Neural crest cell (in vitro differentiated cells): ENCODE measurements around the gene RBMS3. TPM values are rescaled to one million over a fixed set of nuclear protein-coding genes. Genes with fewer than 3 reads are reported as not detected.

Experiments used
- DNase-seq: peaks from one replicate; pipeline ENCODE4 v3.0.0; 2021; ENCODE audit warnings: low read depth, mixed read lengths, low spot score
- H3K27ac Mint-ChIP-seq: one replicate; pipeline ENCODE4 v1.8.0; 2021; ENCODE audit warnings: mild to moderate bottlenecking, mixed read lengths; ENCODE audit not compliant: unreplicated experiment
- H3K27me3 Mint-ChIP-seq: 2 replicates; pipeline ENCODE4 v1.8.0; 2021; ENCODE audit warnings: low read depth, mild to moderate bottlenecking, mixed read lengths
- H3K36me3 Mint-ChIP-seq: 2 replicates; pipeline ENCODE4 v1.8.0; 2021; ENCODE audit warnings: low read depth, mild to moderate bottlenecking, mixed read lengths
- H3K4me1 Mint-ChIP-seq: 2 replicates; pipeline ENCODE4 v1.8.0; 2021; ENCODE audit warnings: mixed read lengths
- H3K4me3 Mint-ChIP-seq: one replicate; pipeline ENCODE4 v1.8.0; 2021; ENCODE audit warnings: mild to moderate bottlenecking, mixed read lengths
- H3K9me3 Mint-ChIP-seq: 2 replicates; pipeline ENCODE4 v1.8.0; 2021; ENCODE audit warnings: mixed read lengths
- total RNA-seq: library from RNA; stranded (reverse); gene quantifications from 2 replicates; pipeline ENCODE4 v1.2.1, GENCODE V29; 2021
- TF ChIP-seq, protein P1 (sequence below): fragments of 200-600 bp; sonication (generic); conservative IDR thresholded peaks from 2 replicates; pipeline ENCODE4 v1.5.0; 2021; ENCODE audit warnings: antibody characterized with exemption, mild to moderate bottlenecking

Gene RBMS3
- total RNA-seq, 1 donor from 2014 or later: 35.4 TPM

GRCh38 chr3:29438580-29438979 is 157.7 kb downstream of the RBMS3 start:
- H3K4me3 Mint-ChIP-seq: no peak overlapping the region
- H3K27ac Mint-ChIP-seq: peak overlapping the region; percentile 46
- TF ChIP-seq, protein P1, sequence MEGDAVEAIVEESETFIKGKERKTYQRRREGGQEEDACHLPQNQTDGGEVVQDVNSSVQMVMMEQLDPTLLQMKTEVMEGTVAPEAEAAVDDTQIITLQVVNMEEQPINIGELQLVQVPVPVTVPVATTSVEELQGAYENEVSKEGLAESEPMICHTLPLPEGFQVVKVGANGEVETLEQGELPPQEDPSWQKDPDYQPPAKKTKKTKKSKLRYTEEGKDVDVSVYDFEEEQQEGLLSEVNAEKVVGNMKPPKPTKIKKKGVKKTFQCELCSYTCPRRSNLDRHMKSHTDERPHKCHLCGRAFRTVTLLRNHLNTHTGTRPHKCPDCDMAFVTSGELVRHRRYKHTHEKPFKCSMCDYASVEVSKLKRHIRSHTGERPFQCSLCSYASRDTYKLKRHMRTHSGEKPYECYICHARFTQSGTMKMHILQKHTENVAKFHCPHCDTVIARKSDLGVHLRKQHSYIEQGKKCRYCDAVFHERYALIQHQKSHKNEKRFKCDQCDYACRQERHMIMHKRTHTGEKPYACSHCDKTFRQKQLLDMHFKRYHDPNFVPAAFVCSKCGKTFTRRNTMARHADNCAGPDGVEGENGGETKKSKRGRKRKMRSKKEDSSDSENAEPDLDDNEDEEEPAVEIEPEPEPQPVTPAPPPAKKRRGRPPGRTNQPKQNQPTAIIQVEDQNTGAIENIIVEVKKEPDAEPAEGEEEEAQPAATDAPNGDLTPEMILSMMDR: no peak
- DNase-seq: no peak
- H3K36me3 Mint-ChIP-seq: peaks cover 6% of the 10 kb centered on the region
- no peaks in the 10 kb centered on the region for H3K27me3 Mint-ChIP-seq
- peaks cover 24% of the 10 kb centered on the region for H3K4me1 Mint-ChIP-seq
- peaks cover 2% of the 10 kb centered on the region for H3K9me3 Mint-ChIP-seq

DNA sequence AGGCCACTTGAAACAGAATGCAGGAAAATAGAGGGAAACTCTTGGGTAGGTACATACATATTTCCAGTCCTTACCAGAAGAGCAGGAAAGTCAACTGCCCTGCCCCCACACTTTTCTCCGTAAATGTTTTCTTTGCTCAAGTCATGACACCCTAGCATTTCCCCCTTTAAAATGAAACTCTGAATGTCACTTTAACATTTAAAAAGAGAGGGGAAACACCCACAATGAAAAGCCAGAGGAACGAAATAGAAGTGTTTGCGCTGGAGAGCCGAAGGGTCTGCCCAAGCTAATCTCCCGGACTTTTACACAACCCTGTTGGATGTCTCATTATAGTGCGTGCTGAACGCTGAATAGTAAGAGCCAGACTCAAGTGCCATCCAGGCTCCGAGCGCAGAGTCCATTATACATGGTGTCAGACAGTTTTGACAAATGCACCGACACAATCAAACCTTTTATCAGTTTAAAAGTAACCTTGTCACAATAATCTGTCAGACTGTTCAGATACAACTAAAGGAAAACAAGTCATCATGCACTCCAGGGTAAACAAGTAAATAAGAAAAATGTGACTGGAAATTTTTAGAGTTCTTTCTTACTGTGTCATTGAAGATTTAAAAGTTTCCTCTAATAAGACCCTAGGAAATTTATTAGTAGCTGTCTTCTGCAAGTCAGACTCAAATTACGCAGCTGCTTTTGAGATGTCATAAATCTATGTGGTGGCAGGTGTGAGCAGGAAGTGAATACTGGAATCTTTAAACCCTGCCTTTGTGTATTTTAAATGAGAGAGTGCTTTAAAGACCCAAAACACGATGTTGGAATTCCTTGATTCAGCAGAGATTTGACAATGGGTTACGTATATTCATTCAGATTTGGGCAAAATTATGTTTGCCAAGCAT is 159.8 kb downstream of the RBMS3 start:
- peak overlapping the region; percentile 90 for H3K27ac Mint-ChIP-seq
- TF ChIP-seq, protein P1: no peak
- peaks cover 5% of the 10 kb centered on the region for H3K36me3 Mint-ChIP-seq
- H3K4me3 Mint-ChIP-seq: peak overlapping the region; percentile 89
- H3K4me1 Mint-ChIP-seq: peaks cover 36% of the 10 kb centered on the region
- H3K9me3 Mint-ChIP-seq: peaks cover 2% of the 10 kb centered on the region
- DNase-seq: peak; percentile 19
- H3K27me3 Mint-ChIP-seq: no peaks in the 10 kb centered on the region

DNA sequence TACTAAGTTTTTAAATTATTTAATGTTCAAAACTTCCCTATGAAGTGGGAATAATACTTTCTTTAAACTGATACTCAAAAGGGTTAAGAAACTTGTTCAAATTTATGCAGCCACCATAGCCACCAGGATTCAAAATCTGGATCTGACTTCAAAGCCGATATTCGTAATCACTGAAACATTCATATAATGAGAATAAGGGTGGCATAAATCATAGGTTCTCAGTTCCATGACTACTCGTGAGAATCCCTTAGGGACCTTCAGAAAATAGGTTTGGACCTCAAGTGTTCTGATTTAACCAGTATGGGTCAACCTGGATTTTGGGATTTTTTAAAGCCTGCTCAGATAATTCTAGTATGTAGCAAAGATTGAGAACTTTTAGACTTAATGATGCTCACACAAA is 160.6 kb downstream of the RBMS3 start:
- peaks cover 5% of the 10 kb centered on the region for H3K36me3 Mint-ChIP-seq
- no peak for DNase-seq
- H3K27me3 Mint-ChIP-seq: no peaks in the 10 kb centered on the region
- no peak overlapping the region for H3K4me3 Mint-ChIP-seq
- H3K27ac Mint-ChIP-seq: no peak overlapping the region
- TF ChIP-seq, protein P1: no peak
- peaks cover 36% of the 10 kb centered on the region for H3K4me1 Mint-ChIP-seq
- H3K9me3 Mint-ChIP-seq: peaks cover 2% of the 10 kb centered on the region

DNA sequence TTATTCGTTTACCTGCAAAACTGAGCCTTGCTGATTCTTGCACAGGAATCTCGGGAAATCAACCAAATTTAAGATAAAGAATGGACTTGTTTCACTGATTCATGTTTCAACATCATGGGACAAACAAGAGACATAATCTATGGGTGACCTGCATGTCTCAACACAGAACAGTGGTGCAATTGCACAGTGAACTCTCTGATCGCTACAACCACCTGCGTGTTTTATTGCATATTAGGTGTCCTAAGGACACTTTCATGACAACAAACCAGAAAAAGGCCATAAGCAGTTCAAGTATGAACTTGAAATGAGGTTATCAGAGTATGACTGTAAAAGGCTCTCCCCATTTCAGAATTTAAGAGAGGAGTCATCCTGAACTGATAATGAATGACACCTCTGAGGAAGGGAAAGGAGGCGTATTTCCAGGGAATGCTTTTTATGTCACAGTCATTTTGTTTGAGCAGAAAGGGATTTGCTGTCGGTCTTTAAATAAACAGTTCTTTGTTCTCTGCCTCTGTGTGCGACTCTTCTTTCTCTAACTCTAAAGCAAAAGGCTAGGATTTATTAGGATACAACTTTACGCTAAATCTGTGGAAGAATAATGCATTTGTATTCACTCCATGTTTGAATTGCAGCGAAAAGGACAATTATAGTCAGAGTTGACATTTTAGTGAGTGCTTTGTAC is 167.2 kb downstream of the RBMS3 start:
- Mint-ChIP-seq H3K4me3 (no peak overlapping the region), H3K27me3 (no peaks in the 10 kb centered on the region), H3K36me3 (peaks cover 5% of the 10 kb centered on the region), H3K9me3 (peaks cover 2% of the 10 kb centered on the region), H3K4me1 (peaks cover 35% of the 10 kb centered on the region), H3K27ac (peak overlapping the region; percentile 24)
- no peak for DNase-seq
- TF ChIP-seq, protein P1: no peak

DNA sequence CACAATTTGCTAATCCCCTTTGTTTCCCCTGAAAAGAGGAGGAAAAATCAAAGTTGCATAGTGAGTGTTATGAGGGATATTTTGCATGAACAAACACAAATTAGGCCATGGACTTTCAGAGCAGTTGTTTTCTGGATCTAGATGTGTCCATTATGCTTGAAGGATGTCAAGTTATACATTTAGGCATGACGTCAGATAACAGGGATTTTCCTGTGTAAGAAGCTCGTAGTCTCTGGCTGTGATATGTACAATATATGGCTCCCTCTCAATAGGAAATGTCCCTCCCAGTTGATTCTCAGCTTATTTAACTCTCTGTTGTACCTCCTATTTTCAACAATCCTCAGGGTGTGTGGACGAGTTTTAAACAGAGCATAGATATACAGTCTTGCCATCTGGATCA is 171.0 kb downstream of the RBMS3 start:
- no peak for DNase-seq
- TF ChIP-seq, protein P1: no peak
- Mint-ChIP-seq H3K9me3 (no peaks in the 10 kb centered on the region), H3K27me3 (no peaks in the 10 kb centered on the region), H3K36me3 (no peaks in the 10 kb centered on the region), H3K4me3 (no peak overlapping the region), H3K4me1 (peaks cover 41% of the 10 kb centered on the region), H3K27ac (no peak overlapping the region)
